Stimulated activated CD8-positive, alpha-beta memory T cell treated with anti-CD3 and anti-CD28 coated beads, Interleukin-2, amount 100 ng/mL, for 48 hours (primary cell): Measurements from ENCODE around the gene PPP6C.
"Not testable (repeated sequence)": the region's sequence is repeated elsewhere in the genome, so short reads cannot be mapped to it uniquely, and the experiment has no call there.

ENCODE experiments used
- DNase-seq, 2 donors: peaks; one replicate each; pipeline ENCODE4 v3.0.0-alpha.2; 2020; ENCODE audit warnings: low read depth in 2 of 2

PPP6C gene

DNA sequence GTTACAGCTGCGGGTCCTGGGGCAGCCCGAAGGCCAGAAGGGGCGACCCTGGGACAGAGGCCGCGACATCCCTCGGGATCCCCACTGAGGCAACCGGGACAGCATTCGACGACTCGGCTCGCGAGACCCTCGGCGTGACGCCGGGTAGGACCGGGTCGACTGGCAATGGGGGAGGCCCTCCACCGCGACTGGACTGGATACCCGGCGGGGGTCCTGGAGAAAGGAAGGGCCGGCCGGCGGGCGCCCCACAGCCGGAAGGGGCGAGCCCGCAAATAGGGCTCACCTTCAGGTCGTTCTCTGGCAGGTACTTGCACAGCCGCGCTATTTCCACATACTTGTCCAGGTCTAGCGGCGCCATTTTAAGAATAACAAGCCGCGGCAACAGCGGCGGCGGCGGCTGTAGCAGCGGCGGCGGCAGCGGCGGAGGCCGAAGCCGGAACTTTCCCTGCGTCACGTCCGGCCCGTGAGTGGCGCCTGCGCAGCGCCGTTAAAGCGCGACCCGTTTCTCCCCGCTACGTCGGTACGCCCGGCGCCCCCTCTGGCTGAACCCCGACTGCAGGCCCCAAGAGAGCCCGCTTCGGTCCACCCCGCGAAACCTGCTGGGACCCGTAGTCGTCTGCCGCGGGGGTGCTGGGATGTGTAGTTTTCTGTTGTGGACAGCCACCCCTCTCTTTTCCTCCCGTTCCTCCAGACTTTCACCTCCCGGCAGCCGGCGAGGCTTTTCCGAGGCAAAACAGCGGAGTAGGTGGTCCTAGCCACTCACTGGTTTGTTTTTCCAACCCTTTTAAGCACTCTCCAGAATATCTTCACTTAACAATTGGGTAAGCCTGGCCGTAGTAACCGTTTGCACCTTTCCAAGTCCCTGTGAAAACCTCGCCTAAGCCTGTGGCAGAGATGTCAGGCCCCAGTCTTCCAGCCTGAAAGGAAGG is at the start of gene PPP6C:
TSS of gene PPP6C (minus strand) at position 443 of the 929 bp plus-strand sequence. CDS start at position 358, 85 bp downstream.
- peak; percentile 98 for DNase-seq

- no peak for DNase-seq
Observed at GRCh38 chr9:125238915-125239446, 49.4 kb upstream of the PPP6C start.

DNA sequence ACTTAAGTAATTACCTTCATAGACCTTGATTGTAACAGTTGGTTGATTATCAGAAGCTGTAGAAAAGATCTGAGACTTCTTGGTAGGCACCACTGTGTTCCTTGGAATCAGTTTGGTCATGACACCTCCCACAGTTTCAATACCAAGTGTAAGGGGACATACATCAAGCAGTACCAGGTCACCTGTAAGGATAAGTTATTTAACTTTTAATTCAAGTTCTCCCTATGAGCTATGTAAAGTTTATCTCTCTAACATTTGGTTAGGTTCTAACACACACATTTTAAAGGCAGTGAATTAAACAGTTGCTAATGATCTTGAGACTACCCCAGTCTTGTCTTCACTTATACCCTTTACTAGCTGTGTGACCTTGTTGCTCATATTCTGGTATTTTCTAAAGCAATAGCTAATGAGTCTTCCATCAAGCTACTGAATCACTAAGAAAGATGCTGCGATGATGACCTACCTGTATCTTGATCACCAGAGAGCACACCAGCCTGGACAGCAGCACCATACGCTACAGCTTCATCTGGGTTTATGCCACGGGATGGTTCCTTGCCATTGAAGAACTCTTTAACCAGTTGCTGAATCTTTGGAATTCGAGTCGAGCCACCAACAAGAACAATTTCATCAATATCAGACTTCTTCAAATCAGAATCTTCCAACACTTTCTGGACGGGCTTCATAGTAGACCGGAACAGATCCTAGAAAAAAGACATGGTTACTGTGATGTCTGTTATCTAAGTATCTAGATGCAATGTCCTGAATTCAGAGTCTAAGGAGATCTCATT is 48.7 kb upstream of the PPP6C start:
- no peak for DNase-seq

DNA sequence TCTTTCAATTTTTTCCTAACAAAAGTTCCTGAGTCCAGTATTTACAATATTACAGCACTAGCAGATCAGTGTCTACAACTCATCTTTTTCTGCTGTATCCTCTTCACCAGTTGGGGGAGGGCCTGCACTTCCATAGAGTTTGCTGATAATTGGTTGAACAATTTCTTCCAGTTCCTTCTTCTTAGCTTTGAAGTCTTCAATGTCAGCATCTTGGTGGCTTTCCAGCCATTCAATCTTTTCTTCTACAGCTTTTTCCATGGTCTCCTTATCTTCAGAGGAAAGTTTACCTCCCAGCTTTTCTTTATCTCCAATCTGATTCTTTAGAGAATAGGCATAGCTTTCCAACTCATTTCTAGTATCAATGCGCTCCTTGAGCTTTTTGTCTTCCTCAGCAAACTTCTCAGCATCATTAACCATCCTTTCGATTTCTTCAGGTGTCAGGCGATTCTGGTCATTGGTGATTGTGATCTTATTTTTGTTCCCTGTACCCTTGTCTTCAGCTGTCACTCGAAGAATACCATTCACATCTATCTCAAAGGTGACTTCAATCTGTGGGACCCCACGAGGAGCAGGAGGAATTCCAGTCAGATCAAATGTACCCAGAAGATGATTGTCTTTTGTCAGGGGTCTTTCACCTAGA is 47.0 kb upstream of the PPP6C start:
- DNase-seq, result not testable (repeated sequence)

- no peak for DNase-seq
Observed at GRCh38 chr9:125235804-125236519, 46.4 kb upstream of the PPP6C start.

DNA sequence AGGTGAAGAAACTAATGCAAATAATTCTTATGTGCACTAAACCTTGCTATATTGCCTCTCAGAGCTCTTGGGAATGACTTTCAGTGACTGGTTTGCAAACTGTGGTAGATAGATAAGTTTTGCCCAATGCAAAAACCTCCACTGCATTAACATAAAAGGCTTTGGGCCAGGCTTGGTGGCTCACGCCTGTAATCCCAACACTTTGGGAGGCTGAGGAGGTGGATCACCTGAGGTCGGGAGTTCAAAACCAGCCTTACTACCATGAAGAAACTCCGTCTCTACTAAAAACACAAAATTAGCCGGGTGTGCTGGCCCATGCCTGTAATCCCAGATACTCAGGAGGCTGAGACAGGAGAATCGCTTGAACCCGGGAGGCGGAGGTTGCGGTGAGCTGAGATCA is 44.5 kb upstream of the PPP6C start:
- DNase-seq, result not testable (repeated sequence)

DNA sequence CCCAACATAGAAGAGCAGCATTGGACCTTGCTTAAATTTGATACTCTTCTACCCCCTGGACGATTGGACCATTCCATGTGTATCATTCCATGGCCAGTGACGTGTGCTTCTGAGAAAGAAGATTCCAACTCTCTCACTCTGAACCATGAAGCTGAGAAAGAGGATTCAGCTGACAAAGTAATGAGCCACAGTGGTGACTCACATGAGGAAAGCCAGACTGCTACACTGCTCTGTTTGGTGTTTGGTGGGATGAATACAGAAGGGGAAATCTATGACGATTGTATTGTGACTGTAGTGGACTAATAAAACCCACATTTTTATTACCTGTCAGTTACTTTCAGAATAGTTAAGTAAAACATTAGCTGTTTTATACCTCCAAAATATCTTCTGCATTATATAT is 44.1 kb upstream of the PPP6C start:
- no peak for DNase-seq

GRCh38 chr9:125227761-125228160 is 38.2 kb upstream of the PPP6C start:
- no peak for DNase-seq

GRCh38 chr9:125224858-125225257 is 35.3 kb upstream of the PPP6C start:
- DNase-seq, result not testable (repeated sequence)

DNA sequence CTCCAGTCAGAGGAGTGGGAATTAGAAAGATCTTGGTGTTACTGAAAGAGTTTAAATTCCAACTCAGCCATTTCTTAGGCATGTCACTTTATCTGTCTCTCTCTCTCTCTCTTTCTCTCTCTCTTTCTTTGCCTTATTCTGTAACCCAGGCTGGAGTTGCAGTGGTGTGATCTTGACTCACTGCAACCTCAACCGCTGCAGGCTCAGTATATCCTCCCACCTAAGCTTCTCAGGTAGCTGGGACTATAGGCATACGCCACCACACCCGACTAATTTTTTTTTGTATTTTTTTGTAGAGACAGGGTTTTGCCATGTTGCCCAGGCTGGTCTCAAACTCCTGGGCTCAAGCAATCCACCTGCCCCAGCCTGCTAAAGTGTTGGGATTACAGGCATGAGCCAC is 29.0 kb upstream of the PPP6C start:
- DNase-seq, result no peak

GRCh38 chr9:125214186-125214585 is 24.6 kb upstream of the PPP6C start:
- DNase-seq, result no peak

DNA sequence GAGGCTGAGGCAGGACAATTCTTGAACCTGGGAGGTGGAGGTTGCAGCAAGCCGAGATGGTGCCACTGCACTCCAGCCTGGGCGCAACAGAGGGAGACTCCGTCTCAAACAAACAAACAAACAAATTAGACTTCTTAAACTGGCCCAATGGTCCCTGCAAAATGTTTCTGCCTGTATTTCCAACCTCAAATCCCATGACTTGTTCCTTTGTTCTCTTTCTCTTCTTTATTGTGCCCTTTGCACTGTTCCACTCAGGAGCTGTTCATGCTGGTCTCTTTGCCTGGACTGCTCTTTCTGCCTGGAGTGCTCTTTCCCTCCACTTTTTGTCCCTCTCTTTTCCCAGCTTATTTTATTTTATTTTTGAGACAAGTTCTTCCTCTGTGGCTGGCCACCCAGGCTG is 14.9 kb upstream of the PPP6C start:
- no peak for DNase-seq

GRCh38 chr9:125202846-125203618 is 13.4 kb upstream of the PPP6C start:
- DNase-seq, result no peak

DNA sequence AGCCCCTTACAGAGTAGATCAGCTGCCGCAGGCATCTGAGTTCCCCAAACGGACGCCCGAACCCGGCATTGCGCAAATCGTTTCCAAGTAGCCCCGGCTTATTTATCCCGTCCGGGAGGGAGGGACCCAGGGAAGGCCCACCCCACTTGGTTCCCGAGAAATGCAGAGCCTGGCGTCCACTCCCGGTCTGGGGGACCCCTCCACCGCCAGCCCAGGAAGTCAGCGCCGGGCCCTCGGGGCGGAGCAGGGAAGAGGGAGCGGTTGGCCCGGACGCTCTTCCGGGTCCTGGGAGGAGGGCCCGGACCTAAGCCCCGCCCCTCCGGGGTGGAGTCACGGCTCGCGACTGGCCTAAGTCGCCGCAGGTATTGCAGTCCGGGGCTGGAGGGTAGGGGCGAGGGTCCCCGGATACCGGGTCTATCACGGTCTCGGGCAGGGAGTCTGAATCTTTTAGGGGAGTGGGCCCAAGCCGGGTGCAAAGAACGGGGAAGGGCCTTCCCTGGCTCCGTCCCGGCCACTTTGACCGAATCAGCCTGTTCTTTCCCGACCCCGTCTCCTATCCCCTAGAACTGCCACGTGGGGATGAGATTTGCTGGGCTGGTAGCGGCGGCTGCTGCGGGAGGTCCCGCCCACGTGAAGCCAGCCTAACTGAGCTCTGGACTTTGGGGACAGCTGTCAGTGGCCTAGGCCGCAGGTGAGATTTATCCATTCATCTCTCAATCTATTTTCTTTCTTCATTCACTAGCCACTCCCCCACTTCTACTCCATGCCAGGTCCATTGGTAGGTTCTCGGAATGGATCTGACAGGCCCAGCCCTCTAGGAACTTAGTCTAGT is 10.8 kb upstream of the PPP6C start, which contains the start of gene RABEPK:
TSS of gene RABEPK (plus strand) at position 327 of the 832 bp plus-strand sequence. CDS start 2,472 bp downstream, outside the sequence.
- peak; percentile 91 to 92 for DNase-seq

DNA sequence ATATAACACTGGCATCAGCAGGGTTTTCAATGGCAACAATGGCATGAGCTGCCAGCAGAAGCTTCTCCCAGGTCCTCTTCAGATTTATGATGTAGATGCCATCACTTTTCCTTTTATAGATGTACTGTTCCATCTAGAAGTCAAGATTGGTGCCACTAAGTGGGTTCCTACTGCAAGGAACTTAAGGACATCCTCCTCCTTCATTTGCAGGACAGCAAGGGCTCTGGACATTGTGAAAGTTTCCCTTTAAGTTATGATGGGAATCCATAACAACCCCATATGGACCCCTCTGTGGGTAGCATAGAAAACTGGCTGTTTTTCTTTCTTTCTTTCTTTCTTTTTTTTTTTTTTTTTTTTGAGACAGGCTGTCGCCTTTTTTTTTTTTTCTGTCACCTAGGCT is 6.0 kb upstream of the PPP6C start:
- DNase-seq, result not testable (repeated sequence)

- DNase-seq, result not testable (repeated sequence)
Observed at GRCh38 chr9:125194466-125194865, 4.9 kb upstream of the PPP6C start.

GRCh38 chr9:125190361-125190801 is 778 bp upstream of the PPP6C start:
- no peak for DNase-seq

- DNase-seq, result peak in 1 of 2 donors; percentile 19
Observed at GRCh38 chr9:125189011-125189360, 617 bp downstream of the PPP6C start.

- DNase-seq, result no peak
Observed at GRCh38 chr9:125183561-125183960, 6.0 kb downstream of the PPP6C start.
